Adrenal gland (tissue), 12 donors: ENCODE measurements around the gene SSU72. TPM values are rescaled to one million over a fixed set of nuclear protein-coding genes. Genes with fewer than 3 reads are reported as not detected.

Source experiments
- DNase-seq, 7 donors: peaks; one replicate each; pipeline ENCODE4 v3.0.0-alpha.2; 2019 to 2020
- H3K27ac ChIP-seq, 5 donors: fragments of 200-600 bp; sonication (generic) in 4 of 5; 1 replicate in 3 of 5; 2 replicates in 2 of 5; pipeline versions ENCODE4 v1.5.1 to v1.8.0; 2016 to 2020; ENCODE audit warnings: mild to moderate bottlenecking in 1 of 5
- H3K27me3 ChIP-seq: fragments of 200-600 bp; 2 replicates; pipeline ENCODE4 v1.8.0; 2021
- H3K36me3 ChIP-seq, 2 donors: fragments of 200-600 bp; replicated peaks in 1 of 2; 1 replicate in 1 of 2; 2 replicates in 1 of 2; pipeline versions ENCODE4 v1.5.1 to v1.8.0; 2018 to 2022
- H3K4me1 ChIP-seq, 2 donors: fragments of 200-600 bp; replicated peaks in 1 of 2; 1 replicate in 1 of 2; 2 replicates in 1 of 2; pipeline versions ENCODE4 v1.5.1 to v1.8.0; 2018 to 2021
- H3K4me3 ChIP-seq, 4 donors: fragments of 200-600 bp; sonication (generic) in 3 of 4; one replicate each; pipeline ENCODE4 v1.5.1; 2016 to 2018
- H3K9me3 ChIP-seq, 3 donors: fragments of 200-600 bp; sonication (generic) in 1 of 3; replicated peaks in 1 of 3; 1 replicate in 2 of 3; 2 replicates in 1 of 3; pipeline versions ENCODE4 v1.5.1 to v1.8.0; 2016 to 2021
- POLR2A ChIP-seq, 2 donors: fragments of 450-650 bp; IDR thresholded peaks; one replicate each; pipeline ENCODE4 v1.6.1; 2017; ENCODE audit warnings: antibody characterized with exemption in 2 of 2, mild to moderate bottlenecking in 2 of 2, moderate library complexity in 1 of 2
- WGBS, 4 donors: extraction: QIAGEN DNeasy Blood & Tissue Kit in 2 of 4; methylation state at CpG; one replicate each; pipeline versions ENCODE4 v1.1.5 to v1.1.7; 2013 to 2017; 5-methylcytosine and 5-hydroxymethylcytosine counted together
- intact Hi-C, 2 donors: fragments of 100-400 bp; cut with DNase I; formaldehyde crosslinking; loops; one replicate each; pipeline versions ENCODE4 v1.14.1 to v1.15.0; 2022 to 2023
- polyA plus RNA-seq, 3 donors: library from polyadenylated mRNA; stranded (reverse); fragments of 200-250 nt in 2 of 3; fragments of 350-450 nt in 1 of 3; fragmentation: Illumina TruSeq in 1 of 3; extraction: RNeasy Lipid Tissue Mini Kit (QIAGEN cat#74804) in 1 of 3; gene quantifications; one replicate each; pipeline ENCODE4 v1.2.3, GENCODE V29; 2013 to 2014
- total RNA-seq, 9 donors: library from RNA; depleted of rRNA in 4 of 9; stranded (reverse); fragments of >200 nt in 4 of 9; fragments of 120-200 nt in 1 of 9; fragmentation: NEBNext Ultra II Directional in 1 of 9; extraction: Animal tissue kit (Norgen Biotek cat#: 25700) in 1 of 9; gene quantifications; one replicate each; pipeline versions ENCODE4 v1.1.0 to v1.2.4, GENCODE V29; 2013 to 2023
- TF ChIP-seq, protein P1 (sequence below), 6 experiments: fragments of 450-650 bp in 4 of 6; fragments of 200-600 bp in 2 of 6; sonication (generic) in 1 of 6; IDR thresholded peaks; 1 replicate in 5 of 6; 2 replicates in 1 of 6; pipeline versions ENCODE4 v1.5.1 to v1.8.0; 2016 to 2021; ENCODE audit warnings: antibody characterized with exemption in 6 of 6, mild to moderate bottlenecking in 2 of 6, moderate library complexity in 1 of 6
- donor health status: healthy with polysubstance abuse.
- donor health status: Bipolar disorder and iron deficiency.
- donor health status: DM: yes; HTN: yes; CAD: no.
- donor health status: DM: no; HTN: no; CAD: no.
- donor health status: DM: no; HTN: no; CAD: no.
- donor health status: DM: yes; HTN: yes; CAD: no.

Gene SSU72
- total and polyA plus RNA-seq, 12 donors, result 50.1 to 219 (median 108) TPM

DNA sequence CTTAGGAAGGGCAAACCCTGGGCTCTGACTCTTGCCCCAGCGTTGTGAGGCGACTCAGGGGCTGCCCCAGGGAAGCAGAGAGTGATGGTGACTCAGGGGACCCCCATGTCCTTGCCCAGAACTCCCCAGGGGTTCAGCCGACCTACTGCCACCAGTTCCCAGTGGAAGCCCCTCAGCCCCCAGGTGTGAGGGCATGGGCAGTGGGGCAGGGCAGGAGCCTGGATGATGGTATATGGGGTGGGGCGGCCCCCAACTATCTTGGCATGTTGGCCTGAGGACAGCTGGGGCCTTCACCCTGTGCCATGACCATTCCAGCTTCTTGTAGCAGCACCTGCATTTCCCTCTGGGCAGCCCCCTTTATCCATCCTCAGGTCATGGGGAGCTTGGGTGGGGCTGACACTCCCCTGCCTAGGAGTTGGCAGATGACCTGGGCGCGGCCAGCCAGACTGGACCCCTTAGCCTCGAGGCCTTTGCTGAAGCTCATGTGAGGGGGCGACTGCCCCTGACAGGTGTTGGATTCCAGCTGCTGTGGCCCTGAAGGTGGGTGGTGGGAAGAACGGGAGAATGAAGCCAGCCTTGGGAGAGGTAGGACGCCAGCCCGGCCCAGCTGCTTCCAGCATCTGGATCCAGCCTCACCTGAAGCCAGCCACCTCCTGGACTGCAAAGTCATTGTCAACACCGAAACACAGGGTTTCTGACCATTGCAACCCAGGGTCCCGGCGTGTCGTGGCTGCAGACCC, 27.1 kb upstream of the SSU72 start:
- WGBS, 4 donors, result 91 to 94% (median 92%) methylated on average over 11 to 15 of the region's 15 CpGs
- peak in 1 of 7 donors; percentile 48 for DNase-seq
- intact Hi-C loops, result no loop called here
- no peaks in the 10 kb centered on the region for H3K27me3 ChIP-seq
- H3K4me3 ChIP-seq, result no peak overlapping the region
- TF ChIP-seq POLR2A (IDR thresholded peaks at IDR 0.05), result no peak
- TF ChIP-seq, protein P1, sequence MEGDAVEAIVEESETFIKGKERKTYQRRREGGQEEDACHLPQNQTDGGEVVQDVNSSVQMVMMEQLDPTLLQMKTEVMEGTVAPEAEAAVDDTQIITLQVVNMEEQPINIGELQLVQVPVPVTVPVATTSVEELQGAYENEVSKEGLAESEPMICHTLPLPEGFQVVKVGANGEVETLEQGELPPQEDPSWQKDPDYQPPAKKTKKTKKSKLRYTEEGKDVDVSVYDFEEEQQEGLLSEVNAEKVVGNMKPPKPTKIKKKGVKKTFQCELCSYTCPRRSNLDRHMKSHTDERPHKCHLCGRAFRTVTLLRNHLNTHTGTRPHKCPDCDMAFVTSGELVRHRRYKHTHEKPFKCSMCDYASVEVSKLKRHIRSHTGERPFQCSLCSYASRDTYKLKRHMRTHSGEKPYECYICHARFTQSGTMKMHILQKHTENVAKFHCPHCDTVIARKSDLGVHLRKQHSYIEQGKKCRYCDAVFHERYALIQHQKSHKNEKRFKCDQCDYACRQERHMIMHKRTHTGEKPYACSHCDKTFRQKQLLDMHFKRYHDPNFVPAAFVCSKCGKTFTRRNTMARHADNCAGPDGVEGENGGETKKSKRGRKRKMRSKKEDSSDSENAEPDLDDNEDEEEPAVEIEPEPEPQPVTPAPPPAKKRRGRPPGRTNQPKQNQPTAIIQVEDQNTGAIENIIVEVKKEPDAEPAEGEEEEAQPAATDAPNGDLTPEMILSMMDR (IDR thresholded peaks at IDR 0.05), result no peak
- H3K27ac ChIP-seq, result no peak overlapping the region
- H3K36me3 ChIP-seq, result no peaks in the 10 kb centered on the region
- H3K4me1 ChIP-seq, result peaks cover 25 to 36% of the 10 kb centered on the region in 2 donors
- H3K9me3 ChIP-seq, result no peaks in the 10 kb centered on the region

DNA sequence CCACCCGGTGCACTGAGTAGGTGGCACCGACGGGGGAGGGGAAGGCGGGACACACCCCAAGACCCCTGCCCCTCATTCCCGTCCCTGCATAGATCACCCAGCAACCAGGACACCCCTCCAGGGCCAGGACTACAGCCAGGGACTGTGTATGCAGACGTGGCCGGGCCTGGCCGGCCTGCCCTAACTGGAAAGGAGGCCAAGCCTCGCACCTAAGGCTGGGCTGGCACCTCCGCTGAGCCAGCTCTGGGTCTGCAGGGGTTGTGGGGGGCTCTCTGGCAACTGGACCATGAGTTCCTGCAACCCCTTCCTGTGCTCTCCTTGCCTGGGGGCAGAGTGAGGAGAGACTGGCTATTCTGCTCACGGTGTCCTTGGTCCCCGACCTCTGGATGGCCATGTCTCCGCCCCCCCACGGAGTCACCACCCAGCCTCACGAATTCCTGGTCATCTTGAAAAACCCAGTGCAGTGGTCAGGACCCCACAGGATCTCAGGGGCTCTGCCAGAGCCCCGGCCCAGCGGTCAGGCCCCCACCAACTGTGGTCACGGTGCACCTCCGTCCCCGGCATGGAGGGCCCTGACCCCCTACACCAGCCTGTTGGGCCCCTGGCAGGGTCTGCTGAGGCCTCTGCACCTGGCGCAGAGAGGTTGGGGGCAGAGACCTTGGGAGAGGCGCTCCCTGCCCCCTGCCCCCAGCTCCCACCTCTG, 26.3 kb upstream of the SSU72 start:
- H3K4me3 ChIP-seq, result peak overlapping the region in 1 of 4 donors; percentile 77
- no peaks in the 10 kb centered on the region for H3K36me3 ChIP-seq
- no peaks in the 10 kb centered on the region for H3K9me3 ChIP-seq
- DNase-seq, result peak in 3 of 7 donors; percentile 26 to 47 (median 27)
- WGBS, 4 donors, result 59 to 82% (median 67%) methylated on average over 12 to 22 of the region's 22 CpGs; no CpG with 5 or more reads in 1 of the 4 donors
- peaks cover 26 to 37% of the 10 kb centered on the region in 2 donors for H3K4me1 ChIP-seq
- H3K27me3 ChIP-seq, result no peaks in the 10 kb centered on the region
- intact Hi-C loops, result no loop called here
- TF ChIP-seq POLR2A (IDR thresholded peaks at IDR 0.05), result no peak
- TF ChIP-seq, protein P1 (IDR thresholded peaks at IDR 0.05), result no peak
- no peak overlapping the region for H3K27ac ChIP-seq

DNA sequence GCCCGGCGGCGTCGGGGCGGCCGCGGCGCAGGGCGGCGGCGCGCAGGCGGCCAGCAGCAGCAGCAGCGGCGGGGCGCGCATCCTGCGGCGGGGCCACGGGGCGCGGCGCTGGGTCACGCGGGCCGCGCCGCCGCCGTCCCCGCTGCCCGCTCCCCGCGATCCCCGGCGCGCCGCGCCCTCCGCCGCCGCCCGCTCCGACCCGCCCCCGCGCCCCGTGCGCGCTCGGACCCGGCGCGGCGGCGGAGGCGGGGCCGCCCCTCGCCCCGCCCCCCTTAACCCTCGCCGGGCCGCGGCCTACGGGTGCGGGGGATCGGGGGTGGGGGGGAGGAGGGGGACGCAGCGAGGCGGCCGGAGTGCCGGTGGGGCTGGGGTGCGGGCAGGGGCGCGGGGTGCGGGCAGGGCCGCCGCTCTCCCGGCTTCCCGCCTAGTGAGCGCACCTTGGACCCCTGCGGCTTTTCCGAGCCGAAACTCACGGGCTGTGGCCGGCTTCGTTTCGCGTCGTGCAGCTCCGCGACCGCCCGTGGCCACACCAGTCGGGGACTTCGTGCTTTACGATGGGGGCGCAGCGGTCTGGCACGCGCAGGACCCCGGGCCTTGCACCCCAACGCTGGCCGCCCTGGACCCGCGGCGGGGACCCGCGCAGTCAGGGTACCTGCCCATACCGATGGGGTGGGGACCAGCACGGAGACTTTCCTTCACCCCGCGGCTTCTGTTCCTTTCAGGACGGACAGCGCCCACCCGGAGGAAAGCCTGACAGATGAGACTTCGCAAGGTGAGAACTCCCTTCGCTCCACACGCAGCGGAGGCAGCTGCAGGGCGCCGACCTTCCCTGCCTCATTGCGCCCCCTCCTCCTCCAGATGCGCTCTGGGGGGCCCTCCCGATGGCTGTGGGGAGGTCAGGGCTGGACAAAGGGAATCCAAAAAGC, 25.5 kb upstream of the SSU72 start, which contains the start of gene FNDC10:
Gene FNDC10 (minus strand): TSS at position 201 of the 926 bp plus-strand sequence. CDS start 120 bp downstream, at position 81.
- peak within 1 kb of the TSS in 2 of 4 donors; percentile 5 to 77 for H3K4me3 ChIP-seq
- peak within 1 kb of the TSS in 1 of 5 donors; percentile 85 for H3K27ac ChIP-seq
- H3K27me3 ChIP-seq, result no peaks in the 10 kb centered on the region
- intact Hi-C loops, result no loop called here
- TF ChIP-seq, protein P1 (IDR thresholded peaks at IDR 0.05), result no peak
- TF ChIP-seq POLR2A (IDR thresholded peaks at IDR 0.05), result no peak
- no peaks in the 10 kb centered on the region for H3K9me3 ChIP-seq
- WGBS, 4 donors, result 3 to 17% (median 4%) methylated on average over 26 to 124 of the region's 125 CpGs; no CpG with 5 or more reads in 1 of the 4 donors
- H3K4me1 ChIP-seq, result peaks cover 26 to 37% of the 10 kb centered on the region in 2 donors
- no peaks in the 10 kb centered on the region for H3K36me3 ChIP-seq
- DNase-seq, result peak in 3 of 7 donors; percentile 31 to 48 (median 31)
